Gastroesophageal sphincter (tissue), 4 donors: Measurements from ENCODE around the gene OR5AR1. TPM values are rescaled to one million over a fixed set of nuclear protein-coding genes. Genes with fewer than 3 reads are reported as not detected.
A peak's percentile ranks its signal among the peaks of the same experiment; 100 is the strongest.

Experiments used
- ATAC-seq: fragments of 150-250 bp; one replicate; pipeline ENCODE4 v1.9.1; 2016; ENCODE audit warnings: mild to moderate bottlenecking, moderate library complexity
- H3K27ac ChIP-seq, 4 donors: fragments of 200-600 bp; sonication (generic) in 3 of 4; 1 replicate in 3 of 4; 2 replicates in 1 of 4; pipeline ENCODE4 v1.5.1; 2016 to 2019
- H3K27me3 ChIP-seq: fragments of 200-600 bp; sonication (generic); one replicate; pipeline ENCODE4 v1.5.1; 2019
- H3K36me3 ChIP-seq, 2 donors: fragments of 200-600 bp; sonication (generic); one replicate each; pipeline ENCODE4 v1.5.1; 2019; ENCODE audit warnings: control low read depth in 1 of 2
- H3K4me1 ChIP-seq, 3 donors: fragments of 200-600 bp; sonication (generic); 1 replicate in 2 of 3; 2 replicates in 1 of 3; pipeline ENCODE4 v1.5.1; 2016 to 2019; ENCODE audit warnings: control low read depth in 2 of 3
- H3K4me3 ChIP-seq, 2 donors: fragments of 200-600 bp; sonication (generic); one replicate each; pipeline ENCODE4 v1.5.1; 2019; ENCODE audit warnings: mild to moderate bottlenecking in 1 of 2, moderate library complexity in 1 of 2
- H3K9me3 ChIP-seq, 3 donors: fragments of 200-600 bp; sonication (generic); one replicate each; pipeline ENCODE4 v1.5.1; 2017 to 2019; ENCODE audit warnings: control low read depth in 2 of 3
- CTCF ChIP-seq, 4 experiments: fragments of 200-600 bp in 2 of 4; fragments of 450-650 bp in 2 of 4; sonication (generic) in 1 of 4; IDR thresholded peaks; one replicate each; pipeline ENCODE4 v1.5.1; 2017 to 2019; ENCODE audit warnings: antibody characterized with exemption in 4 of 4, mild to moderate bottlenecking in 2 of 4, moderate library complexity in 2 of 4
- EP300 ChIP-seq: sonication (generic); formaldehyde crosslinking; IDR thresholded peaks from one replicate; pipeline ENCODE4 v1.6.1; 2017; ENCODE audit warnings: antibody characterized with exemption, mild to moderate bottlenecking
- POLR2A ChIP-seq, 2 donors: fragments of 450-650 bp; IDR thresholded peaks; one replicate each; pipeline ENCODE4 v1.6.1; 2017; ENCODE audit warnings: antibody characterized with exemption in 2 of 2, mild to moderate bottlenecking in 2 of 2, moderate library complexity in 1 of 2
- POLR2AphosphoS5 ChIP-seq: sonication (generic); formaldehyde crosslinking; IDR thresholded peaks from one replicate; pipeline ENCODE4 v1.6.1; 2017; ENCODE audit warnings: antibody characterized with exemption
- WGBS, 2 donors: methylation state at CpG; one replicate each; pipeline ENCODE4 v1.1.5; 2018; ENCODE audit warnings: low coverage in 1 of 2; 5-methylcytosine and 5-hydroxymethylcytosine counted together
- total RNA-seq, 4 donors: library from RNA; depleted of rRNA; stranded (reverse); fragments of >200 nt; gene quantifications; one replicate each; pipeline ENCODE4 v1.1.0, GENCODE V29; 2016

OR5AR1 gene
- total RNA-seq, 4 donors from 2014 or later: not detected

- 75 to 81% methylated on average over 2 of the region's 2 CpGs for WGBS, 2 donors
- no peak overlapping the region for H3K4me3 ChIP-seq
- H3K36me3 ChIP-seq: no peaks in the 10 kb centered on the region
- TF ChIP-seq POLR2A (IDR thresholded peaks at IDR 0.05): no peak
- no peak for TF ChIP-seq POLR2AphosphoS5
- TF ChIP-seq CTCF (IDR thresholded peaks at IDR 0.05): no peak
- no peak for TF ChIP-seq EP300
- ATAC-seq: no peak
- no peaks in the 10 kb centered on the region for H3K4me1 ChIP-seq
- H3K27ac ChIP-seq: no peak overlapping the region
- H3K9me3 ChIP-seq: no peaks in the 10 kb centered on the region
- no peaks in the 10 kb centered on the region for H3K27me3 ChIP-seq
These were observed 29.9 kb downstream of the OR5AR1 start for GRCh38 chr11:56693428-56693827.

- Histone ChIP-seq H3K4me3 (no peak within 1 kb of the TSS), H3K36me3 (no peaks in the 10 kb centered on the region), H3K4me1 (no peaks in the 10 kb centered on the region), H3K9me3 (no peaks in the 10 kb centered on the region), H3K27me3 (no peaks in the 10 kb centered on the region), H3K27ac (no peak within 1 kb of the TSS)
- 80 to 92% methylated on average over 1 of the region's 1 CpG for WGBS, 2 donors
- TF ChIP-seq EP300 (no peak), POLR2AphosphoS5 (no peak), POLR2A (IDR thresholded peaks at IDR 0.05) (no peak), CTCF (IDR thresholded peaks at IDR 0.05) (no peak)
- ATAC-seq: no peak
These were observed 35.3 kb downstream of the OR5AR1 start, which contains the start of gene OR9G1 for GRCh38 chr11:56698795-56699194. Gene OR9G1, plus strand, starts transcription at chr11:56699095. Its CDS starts 1,293 bp downstream, at chr11:56700388.

- H3K4me1 ChIP-seq: no peaks in the 10 kb centered on the region
- H3K27me3 ChIP-seq: no peaks in the 10 kb centered on the region
- peak; percentile 31 for ATAC-seq
- no peaks in the 10 kb centered on the region for H3K36me3 ChIP-seq
- 54 to 59% methylated on average over 10 of the region's 10 CpGs for WGBS, 2 donors
- TF ChIP-seq CTCF (IDR thresholded peaks at IDR 0.05) (no peak), POLR2AphosphoS5 (no peak), POLR2A (IDR thresholded peaks at IDR 0.05) (no peak), EP300 (no peak)
- no peak overlapping the region for H3K27ac ChIP-seq
- H3K9me3 ChIP-seq: no peaks in the 10 kb centered on the region
- no peak overlapping the region for H3K4me3 ChIP-seq
These were observed 36.9 kb downstream of the OR5AR1 start for GRCh38 chr11:56700242-56700913.

GRCh38 chr11:56700914-56701485 lies 37.5 kb downstream of the OR5AR1 start:
- Histone ChIP-seq H3K9me3 (no peaks in the 10 kb centered on the region), H3K4me3 (no peak overlapping the region), H3K27ac (no peak overlapping the region), H3K27me3 (no peaks in the 10 kb centered on the region), H3K4me1 (no peaks in the 10 kb centered on the region), H3K36me3 (no peaks in the 10 kb centered on the region)
- ATAC-seq: peak; percentile 19
- 43 to 54% methylated on average over 8 of the region's 8 CpGs for WGBS, 2 donors
- TF ChIP-seq EP300 (no peak), POLR2A (IDR thresholded peaks at IDR 0.05) (no peak), POLR2AphosphoS5 (no peak), CTCF (IDR thresholded peaks at IDR 0.05) (no peak)
